Stimulated activated CD8-positive, alpha-beta memory T cell treated with anti-CD3 and anti-CD28 coated beads, Interleukin-15, amount 100 ng/mL, for 48 hours (primary cell): ENCODE measurements around the gene MACROD1.

ENCODE experiments used
- DNase-seq, 2 donors: peaks; one replicate each; pipeline ENCODE4 v3.0.0-alpha.2; 2020; ENCODE audit warnings: low read depth in 2 of 2

Gene MACROD1

GRCh38 chr11:64015935-64016845, 149.7 kb downstream of the MACROD1 start:
- DNase-seq = no peak

DNA sequence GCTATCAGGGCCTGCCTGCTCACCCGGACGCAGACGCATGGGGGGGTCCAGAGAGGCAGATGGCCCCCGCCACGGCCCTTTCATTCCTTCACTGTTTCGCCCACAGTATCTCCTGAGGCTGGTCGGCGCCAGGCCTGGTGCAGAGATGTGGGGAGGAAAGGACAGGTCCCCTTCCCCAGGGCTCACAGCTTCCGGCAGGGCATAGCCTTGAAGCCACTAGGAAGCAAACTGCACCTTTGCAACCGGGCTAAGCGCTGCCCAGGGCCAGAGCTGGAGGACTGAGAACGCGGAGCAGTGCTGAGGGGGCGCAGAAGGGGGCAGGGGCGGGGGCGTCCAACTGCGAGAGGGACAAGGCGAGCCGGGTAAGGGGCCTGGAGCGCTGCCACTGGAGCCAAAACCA, 150.4 kb downstream of the MACROD1 start:
- no peak for DNase-seq

DNA sequence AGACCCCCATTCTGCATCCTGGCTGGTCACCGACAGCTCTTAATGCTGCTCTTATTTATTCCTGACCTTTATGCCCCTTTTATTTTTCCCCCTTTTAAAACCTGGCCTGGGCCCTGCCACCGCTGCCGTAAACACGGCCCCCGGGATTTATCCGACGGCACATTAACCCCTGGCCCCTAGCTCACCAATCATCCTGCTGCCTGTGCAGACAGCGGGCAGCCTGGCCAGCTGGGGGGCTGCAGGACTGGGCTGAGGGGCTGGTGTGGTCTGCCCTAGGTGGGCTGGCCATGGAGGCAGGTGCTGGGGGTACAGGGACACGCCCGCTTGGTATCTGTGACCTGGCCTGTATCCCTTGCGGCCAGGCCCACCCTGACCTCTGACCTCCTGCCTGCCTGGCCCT, 151.6 kb downstream of the MACROD1 start:
- no peak for DNase-seq

- DNase-seq = no peak
These were observed 152.6 kb downstream of the MACROD1 start for GRCh38 chr11:64013141-64013896.

DNA sequence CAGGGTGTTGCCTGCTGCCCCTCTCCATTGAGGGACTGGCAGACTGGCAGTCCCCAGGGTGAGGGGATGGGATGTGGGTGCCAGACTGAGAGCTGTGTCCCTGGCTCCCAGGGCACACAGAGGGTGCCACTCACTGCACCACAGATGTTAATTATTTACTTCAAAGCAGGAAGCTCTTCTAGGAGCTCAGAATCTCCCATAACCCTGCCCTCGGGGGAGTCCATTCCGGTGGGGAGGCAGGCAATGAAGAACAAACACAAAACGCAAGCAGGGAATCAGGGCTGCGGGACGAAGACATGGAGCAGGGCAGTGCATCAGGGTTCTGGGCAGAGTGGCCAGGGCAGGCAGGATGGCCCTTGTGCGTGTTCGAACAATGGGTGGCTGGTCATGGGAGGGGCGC, 154.5 kb downstream of the MACROD1 start:
- no peak for DNase-seq

DNA sequence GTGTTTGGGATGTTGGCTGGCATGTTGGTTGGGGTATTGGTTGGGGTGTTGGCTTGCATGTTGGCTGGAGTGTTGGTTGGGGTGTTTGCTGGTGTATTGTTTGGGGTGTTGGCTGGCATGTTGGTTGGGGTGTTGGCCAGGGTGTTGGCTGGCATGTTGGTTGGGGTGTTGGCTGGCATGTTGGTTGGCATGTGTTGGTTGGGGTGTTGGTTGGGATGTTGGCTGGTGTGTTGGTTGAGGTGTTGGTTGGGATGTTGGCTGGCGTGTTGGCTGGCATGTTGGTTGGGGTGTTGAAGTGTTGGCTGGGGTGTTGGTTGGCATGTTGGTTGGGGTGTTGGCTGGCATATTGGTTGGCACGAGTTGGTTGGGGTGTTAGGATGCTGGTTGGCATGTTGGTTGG, 155.1 kb downstream of the MACROD1 start:
- DNase-seq = no peak

- DNase-seq = no peak
These were observed 156.2 kb downstream of the MACROD1 start for GRCh38 chr11:64009710-64010109.

DNA sequence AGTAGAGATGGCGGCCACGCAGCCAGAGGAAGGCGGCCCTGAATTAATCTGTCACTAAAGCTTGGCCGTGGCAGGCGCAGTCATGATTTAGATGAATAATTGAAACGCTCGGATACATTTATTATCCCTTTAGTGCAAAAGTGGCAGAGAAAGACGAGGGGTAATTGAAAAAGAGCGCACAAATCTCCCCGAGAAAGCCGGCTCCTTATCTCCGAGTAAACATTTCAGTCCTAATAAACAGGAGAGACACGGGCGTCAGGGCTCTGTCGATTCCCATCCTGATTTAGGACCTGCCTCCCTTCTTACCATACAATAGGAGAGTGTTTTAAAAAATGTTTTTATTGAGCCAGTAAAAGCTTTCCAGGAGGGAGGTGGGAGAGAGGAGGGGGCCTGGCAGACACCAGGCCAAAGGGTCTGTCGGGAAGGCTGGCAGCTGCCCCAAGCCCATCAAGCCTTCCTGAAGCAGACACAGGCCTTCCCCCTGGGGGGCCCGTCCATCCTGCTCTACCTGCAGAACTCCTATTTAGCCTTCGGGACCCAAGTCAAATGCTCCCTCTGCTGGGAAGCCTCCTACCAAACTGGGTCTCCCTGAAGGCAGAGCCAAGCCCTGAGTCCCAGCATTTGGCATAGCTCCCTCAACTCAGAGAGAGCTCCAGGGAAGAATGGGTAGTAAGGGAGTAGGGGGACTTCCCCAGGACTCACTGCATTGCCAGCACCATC, 156.8 kb downstream of the MACROD1 start:
- no peak for DNase-seq

DNA sequence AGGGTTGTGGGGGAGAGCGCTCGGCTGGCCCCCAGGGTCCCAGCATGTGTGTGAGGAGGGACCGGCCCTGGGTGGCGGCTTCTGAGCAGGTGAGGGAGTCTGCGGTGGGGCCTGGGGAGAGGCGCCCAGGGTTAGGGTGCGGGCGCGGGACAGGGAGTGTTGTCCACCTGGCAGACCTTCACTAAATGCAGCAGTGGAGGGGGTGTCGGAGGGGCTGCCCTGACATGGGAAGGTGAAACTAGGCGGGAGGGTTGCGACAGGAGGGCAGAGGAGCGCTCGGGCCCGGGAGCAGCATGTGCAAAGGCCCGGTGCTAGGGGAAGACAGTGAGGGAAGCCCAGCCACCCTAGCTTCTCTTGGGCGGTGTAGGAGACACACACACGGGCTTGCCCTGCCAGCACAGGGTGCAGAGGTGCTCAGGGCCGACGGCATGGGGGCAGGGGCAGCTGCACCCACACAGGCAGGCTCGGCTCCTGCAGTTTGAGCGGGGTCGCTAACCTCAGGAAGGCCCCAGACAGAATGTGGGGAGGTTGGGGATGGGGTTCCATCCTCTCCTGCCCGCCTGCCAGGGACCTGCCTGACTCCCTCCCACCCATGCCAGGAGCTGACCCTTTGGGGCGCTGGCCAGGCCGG, 157.5 kb downstream of the MACROD1 start:
- DNase-seq = no peak

DNA sequence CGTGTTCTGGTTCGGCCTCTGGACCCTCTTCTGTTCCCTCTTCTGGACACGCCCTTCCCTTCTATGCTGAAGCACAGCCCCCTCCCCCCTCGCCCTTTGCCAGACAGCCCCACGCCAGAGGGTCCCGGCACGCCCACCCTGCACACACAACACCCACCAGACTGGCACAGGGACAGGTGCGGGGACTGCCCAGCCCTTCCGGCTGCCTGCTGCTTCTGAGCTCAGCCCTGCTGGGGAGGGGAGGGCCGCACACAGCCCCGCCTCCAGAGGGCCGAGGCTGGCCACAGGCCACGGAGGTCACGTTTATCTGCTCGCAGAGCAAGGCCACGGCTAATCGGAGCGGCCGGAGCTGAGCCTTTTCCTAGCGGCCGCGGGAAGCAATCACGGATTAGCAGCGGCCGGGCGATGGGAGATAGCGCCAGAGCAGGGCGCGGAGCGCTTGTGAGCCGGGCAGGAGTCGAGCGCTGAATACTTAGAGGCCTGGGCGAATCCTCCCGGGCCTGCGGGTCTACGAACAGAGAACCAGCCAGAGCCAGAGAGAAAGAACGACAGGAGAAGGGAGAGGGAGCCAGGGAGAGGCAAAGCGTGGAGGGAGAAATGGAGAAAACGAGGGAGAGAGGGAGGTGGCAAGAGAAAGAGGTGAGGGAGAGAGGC, 158.2 kb downstream of the MACROD1 start:
- DNase-seq = no peak

GRCh38 chr11:64007160-64007628, 158.7 kb downstream of the MACROD1 start:
- no peak for DNase-seq

DNA sequence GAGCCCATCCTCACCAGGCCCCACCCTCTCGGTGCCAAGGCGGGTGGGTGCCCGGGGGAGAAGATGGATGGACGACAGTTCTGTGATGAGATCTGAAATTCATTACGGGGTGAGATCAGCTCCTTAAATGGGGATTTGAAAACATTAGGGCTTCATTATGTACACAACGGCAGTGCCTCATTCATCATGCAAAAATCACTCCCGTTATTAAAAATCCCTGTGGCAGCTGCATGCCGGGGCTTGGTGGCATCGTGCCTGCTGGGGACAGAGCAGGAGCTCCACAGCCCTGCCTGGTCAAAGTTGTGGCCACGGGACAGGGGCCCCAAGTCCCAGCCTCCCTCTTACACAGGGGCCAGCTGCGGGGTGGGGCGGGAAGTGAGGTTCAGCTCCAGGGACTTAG, 159.5 kb downstream of the MACROD1 start:
- no peak for DNase-seq

DNA sequence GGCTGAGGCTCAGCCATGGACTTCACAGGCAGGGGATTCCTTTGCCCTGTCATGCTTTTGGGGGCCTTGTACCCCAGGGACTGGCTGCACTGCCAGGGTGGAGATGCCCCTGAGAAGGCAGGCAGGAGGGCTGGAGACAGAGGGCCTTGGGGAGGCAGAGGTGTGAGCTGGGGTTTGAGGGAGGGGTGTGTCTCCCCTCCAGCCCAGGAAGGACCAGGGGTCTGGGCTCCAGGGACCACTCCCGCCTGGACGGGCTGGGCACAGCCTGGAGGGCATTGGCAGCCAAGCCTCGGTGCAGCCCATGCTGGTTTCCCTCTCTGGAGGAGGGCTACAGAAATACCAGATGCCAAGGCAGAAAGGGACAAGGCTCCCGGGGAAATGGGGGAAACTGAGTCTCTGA, 160.2 kb downstream of the MACROD1 start:
- no peak for DNase-seq

DNA sequence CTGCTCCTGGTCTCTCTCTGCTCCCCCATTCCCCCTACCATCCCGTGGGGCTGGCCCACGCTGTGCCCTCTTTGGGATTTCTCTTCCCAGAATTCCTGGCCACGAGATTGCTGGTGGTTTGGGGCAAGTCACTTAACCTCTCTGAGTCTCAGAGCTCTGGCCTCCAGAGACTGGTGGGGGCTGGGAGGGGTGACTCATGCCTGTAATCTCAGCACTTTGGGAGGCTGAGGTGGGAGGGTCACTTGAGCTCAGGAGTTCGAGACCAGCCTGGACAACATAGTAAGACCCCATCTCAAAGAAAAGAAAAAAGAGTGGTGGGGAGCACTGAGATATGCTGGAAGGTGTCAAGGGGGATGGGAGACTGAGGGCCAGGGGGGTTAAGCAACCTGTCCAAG, 161.3 kb downstream of the MACROD1 start:
- no peak for DNase-seq

GRCh38 chr11:64003807-64004589, 161.9 kb downstream of the MACROD1 start:
- DNase-seq = no peak

DNA sequence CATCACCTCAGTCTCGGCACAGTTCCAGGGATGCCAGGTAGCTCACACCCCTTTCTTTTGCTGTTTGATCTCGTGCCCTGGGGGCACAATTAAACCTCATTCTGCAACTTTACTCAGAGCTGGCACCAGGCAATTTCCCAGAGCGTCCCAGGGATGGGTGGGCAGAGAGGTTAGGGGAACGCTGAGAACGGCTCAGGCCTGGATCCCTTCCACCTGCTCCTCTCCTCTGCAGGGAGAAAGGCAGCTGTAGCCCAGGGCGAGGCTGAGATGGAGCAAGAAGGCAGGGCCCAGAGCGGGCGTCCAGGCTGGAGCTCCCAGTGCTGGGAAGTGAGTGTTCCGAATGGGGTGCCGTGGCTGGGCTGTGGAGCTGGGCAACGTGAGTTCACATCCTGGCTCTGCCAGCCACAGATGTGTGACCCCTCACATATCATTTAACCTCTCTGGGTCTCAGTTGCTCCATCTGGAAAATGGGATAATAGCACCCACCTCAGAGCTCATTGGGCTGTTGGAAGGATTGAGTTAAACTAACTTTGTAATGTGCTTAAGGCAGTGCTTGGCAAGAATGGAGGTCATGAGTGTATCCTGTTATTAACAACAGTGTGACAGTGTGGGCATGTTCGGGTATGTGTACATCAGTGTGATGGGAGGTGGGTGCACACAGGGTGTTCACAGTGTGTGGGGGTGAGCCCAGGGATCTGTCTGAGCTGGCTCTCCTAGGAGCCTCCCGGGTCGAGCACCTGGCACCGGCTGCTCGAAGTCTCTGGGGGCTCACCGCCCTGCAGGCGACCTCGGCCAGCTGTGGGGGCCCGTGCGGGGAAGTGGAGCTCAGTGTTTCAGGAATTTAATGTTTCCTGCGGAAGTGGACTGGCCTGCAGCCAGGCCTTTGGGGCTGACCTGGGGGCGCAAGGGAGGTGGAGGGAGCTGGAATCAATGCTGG, 164.2 kb downstream of the MACROD1 start:
- no peak for DNase-seq

DNA sequence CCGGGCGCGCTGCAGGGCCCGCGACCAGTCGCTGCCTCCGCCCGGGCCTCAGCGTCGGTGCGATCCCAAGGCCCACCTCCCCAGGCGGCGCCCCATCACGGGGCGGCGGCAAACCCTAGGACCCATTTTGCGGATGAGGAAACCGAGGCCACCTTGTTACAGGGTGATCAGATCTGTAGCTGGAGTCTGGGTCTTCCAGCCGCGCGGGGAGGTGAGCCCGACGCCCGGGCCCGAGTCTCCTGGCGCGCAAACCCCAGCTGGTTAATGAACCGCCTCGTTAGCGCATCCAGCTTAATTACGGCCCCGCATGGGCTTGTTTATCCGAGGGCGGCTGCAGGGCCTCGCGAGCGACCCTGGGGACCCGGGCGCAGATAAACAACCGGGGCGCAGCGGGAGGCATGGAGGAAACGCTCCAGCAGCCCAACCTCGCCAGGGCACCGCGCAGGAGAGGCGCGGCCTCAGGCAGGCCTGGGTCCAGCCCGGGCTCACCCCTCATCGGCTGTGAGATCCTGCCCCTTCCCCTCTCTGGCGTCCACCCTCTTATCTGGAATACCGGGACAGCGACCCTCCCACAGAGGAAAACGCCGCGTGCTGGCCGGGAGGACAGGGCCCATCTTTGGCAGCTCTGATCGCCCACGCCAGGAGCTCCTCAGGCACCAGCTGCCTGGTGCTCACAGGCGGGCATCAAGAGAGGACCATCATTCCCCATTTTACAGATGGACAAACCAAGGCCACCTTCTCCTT, 165.0 kb downstream of the MACROD1 start:
- no peak for DNase-seq

- DNase-seq = peak; percentile 61 to 62
These were observed 165.7 kb downstream of the MACROD1 start for GRCh38 chr11:64000026-64000739.
